GM18526 (cell line): ENCODE results near the gene TPST1.

Experiments
- POLR2A ChIP-seq: IDR thresholded peaks from 3 replicates; pipeline ENCODE4 v1.6.1; 2011; ENCODE audit not compliant: insufficient read length; ENCODE audit errors: extremely low read depth

TPST1 gene

DNA sequence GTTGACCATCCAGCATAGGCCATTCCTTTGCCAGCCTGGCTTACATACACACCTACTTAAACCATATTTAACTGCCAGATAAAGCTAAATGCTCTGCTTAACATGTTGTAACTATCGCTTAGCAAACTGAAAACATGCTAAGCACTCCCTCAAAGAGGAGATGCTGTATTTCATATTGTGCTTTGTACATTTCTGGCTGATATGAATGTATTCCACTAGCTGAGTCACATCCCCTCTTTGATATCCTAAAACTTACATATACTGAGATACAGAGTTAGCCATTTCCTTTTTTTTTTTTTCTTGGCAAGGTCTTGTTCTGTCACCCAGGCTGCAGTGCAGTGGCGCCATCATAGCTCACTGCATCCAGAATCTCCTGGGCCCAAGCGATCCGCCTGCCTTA, 99.4 kb downstream of the TPST1 start:
- no peak for TF ChIP-seq POLR2A

GRCh38 chr7:66306243-66306642, 101.1 kb downstream of the TPST1 start:
- no peak for TF ChIP-seq POLR2A

- no peak for TF ChIP-seq POLR2A
Measured at GRCh38 chr7:66307591-66308215, 102.6 kb downstream of the TPST1 start.

GRCh38 chr7:66308411-66308810, 103.3 kb downstream of the TPST1 start:
- no peak for TF ChIP-seq POLR2A

DNA sequence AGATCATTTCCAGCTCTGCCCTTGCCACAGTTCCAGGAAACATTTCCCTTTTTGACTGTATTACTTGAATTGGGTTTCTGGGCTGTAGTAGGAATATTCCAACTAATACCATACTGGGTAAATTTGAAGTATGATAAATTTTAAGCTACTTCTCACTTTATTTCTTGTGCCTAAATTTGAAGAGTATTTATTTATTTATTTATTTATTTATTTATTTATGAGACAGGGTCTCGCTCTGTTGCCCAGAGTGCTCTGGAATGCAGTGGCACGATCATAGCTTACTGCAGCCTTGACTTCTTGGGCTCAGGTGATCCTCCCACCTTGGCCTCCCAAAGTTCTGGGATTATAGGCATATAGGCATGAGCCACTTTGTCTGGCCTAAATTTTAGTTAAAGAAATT, 105.5 kb downstream of the TPST1 start:
- no peak for TF ChIP-seq POLR2A

DNA sequence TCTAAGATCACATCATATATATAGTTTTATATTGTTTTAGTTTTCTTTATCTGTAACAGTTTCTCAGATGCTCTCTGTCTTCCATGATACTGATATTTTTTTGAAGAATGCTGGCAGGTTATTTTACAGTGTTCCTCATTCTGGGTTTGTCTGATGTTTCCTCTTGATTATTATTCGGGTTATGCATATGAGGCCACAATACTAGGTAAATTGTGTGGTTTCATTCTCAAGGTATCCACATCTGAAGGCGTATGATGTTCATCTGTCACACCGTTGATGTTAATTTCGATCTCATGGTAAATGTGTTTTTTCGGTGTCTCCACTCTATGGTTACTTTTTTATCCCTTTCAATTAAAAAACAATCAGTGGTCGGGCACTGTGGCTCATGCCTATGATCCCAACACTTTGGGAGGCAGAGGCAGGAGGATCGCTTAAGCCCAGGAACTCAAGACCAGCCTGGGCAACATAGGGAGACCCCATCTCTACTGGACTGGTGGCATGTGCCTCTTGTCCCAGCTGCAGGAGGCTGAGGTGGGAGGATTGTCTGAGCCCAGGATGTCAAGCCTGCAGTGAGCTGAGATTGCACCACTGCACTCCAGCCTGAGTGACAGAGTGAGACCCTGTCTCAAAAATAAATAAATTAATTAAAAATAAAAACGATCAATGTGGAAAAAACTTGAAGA, 108.9 kb downstream of the TPST1 start:
- no peak for TF ChIP-seq POLR2A

- TF ChIP-seq POLR2A, result no peak
Measured at GRCh38 chr7:66315192-66315591, 110.1 kb downstream of the TPST1 start.

DNA sequence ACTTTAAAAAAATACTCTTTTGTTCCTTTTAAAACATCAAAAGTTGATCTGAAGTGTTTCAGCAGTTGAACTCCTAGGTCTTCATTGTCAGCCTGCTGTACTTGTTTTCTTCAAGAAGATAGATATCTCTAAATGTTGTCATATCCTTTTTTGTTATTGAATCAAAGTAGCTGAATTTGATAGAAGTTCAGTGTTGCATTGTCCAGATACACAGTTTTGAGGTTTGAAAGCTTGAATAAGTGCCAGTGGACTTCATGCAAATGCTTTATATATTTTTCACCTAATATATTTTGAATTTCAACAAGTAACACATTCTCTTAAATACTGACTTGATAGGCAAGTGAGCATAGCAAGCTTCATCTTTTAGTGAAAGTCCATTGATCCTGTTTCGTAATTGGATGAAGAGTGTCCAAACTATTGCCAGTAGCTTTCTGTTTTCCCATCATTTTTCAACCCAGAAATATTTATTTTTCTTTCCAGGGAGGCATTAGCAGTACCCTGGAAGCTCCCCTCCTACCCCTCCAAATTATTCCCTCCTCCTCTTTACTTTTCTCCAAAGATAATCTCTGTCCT, 114.4 kb downstream of the TPST1 start:
- no peak for TF ChIP-seq POLR2A

GRCh38 chr7:66321283-66321682, 116.1 kb downstream of the TPST1 start:
- no peak for TF ChIP-seq POLR2A

DNA sequence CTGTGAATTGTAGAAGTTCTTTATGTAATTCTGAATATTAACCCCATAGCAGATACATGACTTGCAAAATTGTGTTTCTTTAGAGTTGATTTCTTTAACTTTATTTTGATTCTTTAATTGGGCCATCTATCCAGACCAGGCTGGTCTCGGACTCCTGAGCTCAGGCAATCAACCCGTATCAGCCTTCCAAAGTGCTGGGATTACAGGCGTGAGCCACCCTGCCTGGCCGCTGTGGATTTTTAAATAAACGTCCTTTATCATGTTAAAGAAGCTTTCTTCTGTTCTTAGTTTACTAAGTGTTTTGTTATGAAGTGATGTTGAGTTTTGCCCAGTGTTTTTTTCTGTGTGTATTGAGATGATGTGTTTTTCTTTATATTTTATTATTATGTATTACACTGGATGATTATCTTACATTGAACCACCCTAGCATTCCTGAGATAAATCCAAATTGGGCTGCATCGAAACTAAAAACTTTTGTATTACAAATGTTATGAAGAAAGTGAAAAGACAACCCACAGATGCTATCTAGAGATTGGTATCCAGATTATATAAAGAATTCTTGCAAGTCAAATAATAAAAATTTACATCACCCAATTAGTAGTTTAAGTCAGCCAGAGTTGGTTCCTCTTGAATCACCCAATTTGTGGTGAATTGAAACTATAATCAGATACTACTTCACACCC, 118.1 kb downstream of the TPST1 start:
- no peak for TF ChIP-seq POLR2A

DNA sequence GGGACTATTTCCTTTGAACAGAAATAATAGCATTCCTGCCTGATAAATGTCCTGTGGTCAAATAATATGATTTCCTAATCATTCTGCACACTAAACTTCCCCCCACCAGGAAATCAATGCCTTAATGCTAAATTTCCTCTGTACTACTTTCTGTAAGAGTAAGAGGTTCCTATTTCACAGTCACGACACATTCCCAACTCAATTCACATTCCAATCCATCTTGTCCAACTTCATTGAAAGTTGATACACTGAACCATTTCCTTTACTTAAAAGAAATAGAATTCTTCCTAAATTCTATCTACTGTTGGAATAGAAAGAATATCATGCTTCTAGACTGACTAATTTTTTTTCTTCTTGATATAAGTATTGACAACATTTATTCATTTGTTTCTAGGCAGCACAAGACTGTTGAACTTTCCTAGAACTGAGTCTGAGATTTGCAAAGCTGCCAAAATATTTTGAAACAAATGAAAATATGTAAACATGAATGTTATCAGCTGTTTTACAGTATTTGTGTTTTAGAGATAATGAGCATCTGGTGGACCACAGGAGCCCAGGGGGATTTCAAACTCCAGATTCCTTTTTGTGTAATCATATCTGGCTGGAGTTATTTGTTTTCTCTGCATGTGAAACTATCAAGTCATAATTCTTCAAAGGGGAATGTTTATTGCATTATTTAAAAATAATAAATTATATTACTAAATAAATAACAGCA, 121.5 kb downstream of the TPST1 start:
- no peak for TF ChIP-seq POLR2A

- TF ChIP-seq POLR2A, result no peak
Measured at GRCh38 chr7:66330961-66331360, 125.8 kb downstream of the TPST1 start.

DNA sequence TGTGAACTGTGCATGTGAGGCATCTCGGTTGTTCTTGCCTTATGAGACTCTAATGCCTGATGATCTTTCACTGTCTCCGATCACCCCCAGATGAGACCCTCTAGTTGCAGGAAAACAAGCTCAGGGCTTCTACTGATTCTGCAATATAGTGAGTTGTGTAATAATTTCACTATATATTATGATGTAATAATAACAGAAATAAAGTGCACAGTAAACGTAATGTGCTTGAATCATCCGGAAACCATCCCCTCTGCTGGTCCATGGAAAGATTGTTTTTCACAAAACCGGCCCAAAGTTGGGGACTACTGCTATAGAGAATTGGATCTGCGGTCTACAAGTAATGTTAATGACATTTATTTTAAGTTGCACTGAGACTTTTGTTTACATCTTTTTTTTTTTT, 126.7 kb downstream of the TPST1 start:
- no peak for TF ChIP-seq POLR2A

DNA sequence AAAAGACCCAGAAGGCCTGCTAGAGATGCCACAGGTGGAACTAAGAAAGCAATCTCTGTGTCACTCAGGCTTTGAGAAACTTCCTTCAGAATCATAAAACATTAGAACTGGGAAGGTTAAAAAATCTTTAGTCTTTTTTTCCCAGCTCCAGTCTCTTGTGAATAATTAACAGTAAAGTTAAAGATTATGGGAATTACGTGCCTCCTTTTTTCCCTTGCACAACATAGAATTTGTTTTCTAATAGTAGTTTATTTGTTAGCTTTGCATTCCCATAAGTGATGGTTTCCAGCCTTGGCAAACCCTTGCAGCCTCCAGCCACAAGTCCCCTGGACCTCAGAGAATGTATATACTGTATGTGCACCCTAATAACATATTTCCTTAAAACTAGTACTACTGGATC, 128.3 kb downstream of the TPST1 start:
- TF ChIP-seq POLR2A, result no peak

GRCh38 chr7:66335318-66335717, 130.2 kb downstream of the TPST1 start:
- TF ChIP-seq POLR2A, result no peak
